Stimulated activated CD8-positive, alpha-beta memory T cell treated with anti-CD3 and anti-CD28 coated beads, Interleukin-12 subunit alpha, Interleukin-12 subunit beta, amount 100 ng/mL, for 4 hours (primary cell): ENCODE data around the gene PDGFA.

Experiments used
- DNase-seq: peaks from one replicate; pipeline ENCODE4 v3.0.0-alpha.2; 2020; ENCODE audit warnings: low read depth

The PDGFA gene

DNA sequence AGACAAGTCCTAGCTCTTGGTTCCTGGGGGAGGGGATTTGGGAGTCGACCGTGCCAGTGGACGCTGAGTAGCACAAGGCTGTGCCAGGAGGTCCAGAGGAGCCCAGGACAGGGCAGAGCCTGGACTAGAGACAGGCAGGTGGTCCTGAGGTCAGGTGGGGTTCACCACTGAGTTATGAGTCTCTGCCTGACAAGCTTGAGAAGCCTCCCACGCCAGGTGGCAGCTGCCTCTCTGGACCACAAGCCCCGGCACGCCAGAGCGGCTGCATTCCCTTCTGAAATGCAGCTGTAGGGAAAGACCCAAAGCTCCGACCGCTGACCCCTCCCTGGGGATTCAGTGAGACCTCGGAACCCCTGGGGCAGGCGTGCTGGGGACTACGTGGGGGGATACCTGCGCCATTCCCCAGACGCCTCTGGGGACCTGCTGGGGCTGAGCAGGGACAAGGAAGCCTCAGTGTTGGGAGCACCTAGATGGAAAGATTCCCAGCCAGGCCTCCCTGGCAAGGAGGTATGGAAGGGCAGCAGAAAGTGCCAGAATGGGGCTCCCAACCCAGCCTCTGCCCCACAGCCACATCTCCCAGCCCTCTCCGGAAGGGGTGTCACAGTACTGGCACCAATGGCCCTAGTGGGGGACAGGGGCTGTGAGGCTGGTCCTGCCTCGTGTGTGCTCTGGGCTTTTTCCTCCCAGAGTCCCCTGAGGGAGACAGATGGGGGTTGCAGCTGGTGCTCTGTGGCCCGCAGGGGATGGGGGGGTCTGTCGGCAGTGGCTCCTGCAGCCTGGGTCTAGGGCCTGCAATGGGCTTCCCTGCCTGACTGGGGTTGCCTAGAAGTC is 29.0 kb downstream of the PDGFA start:
- DNase-seq = no peak

DNA sequence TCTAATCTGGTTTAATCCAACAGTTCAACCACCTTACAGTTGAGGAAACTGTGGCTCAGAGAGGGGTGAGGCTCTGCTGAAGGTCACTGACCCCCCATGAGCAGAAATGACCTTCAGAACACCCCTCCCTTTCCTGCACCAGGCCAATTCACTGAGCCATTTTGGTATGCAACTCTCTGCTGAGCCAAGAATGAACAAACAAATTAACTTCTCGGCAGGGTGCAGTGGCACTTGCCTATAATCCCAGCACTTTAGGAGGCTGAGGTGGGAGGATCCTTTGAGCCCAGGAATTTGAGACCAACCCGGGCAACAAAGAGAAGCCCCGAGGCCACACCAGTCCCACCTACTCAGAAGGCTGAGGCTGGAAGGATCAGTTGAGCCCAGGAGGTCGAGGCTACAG is 29.8 kb downstream of the PDGFA start:
- DNase-seq = no peak

DNA sequence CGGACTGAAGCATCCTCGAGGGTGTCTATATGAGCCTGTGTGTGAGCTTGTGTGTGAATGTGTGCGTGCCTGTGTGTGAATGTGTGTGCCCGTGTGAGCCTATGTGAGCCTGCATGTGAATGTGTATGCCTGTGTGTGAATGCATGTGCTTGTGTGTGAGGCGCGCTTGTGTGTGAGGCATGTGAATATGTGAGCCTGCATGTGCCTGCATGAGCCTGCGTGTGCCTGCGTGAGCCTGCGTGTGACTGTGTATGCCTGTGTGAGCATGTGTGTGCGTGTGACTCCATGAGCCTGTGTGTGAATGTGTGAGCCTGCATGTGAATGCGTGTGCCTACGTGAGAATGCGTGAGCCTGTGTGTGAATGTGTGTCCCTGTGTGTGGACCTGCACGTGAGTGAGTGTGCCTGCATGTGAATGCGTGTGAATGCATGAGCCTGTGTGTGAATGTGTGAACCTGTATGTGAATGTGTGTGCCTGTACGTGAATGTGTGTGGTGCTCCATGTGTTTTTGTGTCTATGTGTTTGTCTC is 33.4 kb downstream of the PDGFA start:
- no peak for DNase-seq

DNA sequence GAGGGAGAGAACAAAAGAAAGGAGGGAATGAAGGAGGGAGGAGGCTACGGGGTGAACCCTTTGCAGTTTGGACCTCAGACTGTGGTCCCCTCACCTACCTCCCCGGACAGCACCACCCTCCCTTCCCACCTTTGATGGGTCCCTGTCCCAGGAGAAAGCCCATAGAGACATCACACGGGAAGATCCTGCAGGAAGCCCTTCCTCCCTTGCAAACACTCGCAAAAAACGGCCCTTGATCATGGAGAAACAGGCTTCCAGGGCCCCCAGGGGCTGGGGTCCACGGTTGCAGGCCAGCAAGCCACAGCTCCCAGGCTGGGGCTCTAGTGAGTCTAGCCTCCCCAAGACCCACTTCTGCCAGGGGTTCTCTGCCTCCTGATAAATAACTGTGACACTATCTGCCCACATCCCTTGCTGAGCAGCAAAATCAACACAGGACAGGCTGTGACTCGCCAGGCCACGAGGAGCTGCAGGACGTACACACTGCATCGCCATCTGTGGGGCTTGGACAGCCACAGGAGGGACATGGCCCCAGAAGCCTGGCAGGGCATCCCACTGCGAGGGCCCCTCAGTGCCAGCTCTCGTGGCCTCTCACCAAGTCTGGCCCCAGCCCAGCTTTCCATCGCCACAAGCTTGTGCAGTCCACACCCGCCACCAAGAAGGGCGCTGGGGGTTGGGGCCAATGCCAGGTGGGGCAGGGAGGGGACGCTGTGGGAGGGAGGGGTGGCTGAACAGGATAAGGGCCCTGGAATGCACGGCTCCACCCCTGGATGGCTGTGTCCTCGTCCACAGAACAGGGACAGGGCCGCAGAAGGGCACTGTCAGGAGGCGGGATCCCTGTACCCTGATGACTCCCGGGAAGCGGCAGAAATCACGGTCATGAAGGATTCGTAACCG is 34.2 kb downstream of the PDGFA start:
- no peak for DNase-seq

DNA sequence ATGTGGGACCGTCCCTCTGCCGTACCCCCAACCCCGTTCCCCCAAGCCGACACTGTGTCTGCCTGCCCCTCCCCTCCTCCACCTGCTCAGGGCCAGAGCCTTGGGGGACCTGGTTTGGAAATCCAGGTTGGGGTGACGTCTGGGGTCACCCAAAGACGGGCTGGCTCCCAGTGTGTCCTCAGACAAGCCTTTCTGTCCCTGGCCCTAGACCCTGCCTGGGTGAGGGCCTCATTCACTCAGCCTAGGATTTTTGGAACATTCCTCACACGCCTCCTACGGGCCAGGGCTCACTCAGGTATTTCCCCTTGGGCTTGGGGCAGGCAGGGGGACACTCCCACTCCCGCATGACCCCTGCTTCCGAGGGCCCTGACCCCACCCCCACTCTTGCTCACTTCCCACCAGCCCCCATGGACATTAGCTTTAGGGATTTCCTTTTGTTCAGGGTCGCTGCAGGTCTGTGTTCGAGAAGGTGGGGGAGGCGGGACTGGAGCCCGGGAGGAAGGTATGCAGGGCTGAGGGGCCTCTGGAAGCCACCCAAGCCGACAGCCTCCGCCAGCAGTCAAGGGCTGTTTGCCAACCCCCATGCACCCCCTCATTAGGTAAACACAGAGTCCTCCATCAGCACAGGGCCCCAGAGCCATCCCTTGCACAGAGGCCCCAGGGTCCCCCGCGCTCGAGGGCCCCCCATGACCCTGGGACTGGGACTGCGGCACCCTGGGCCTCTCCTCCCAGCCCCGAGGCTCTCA is 35.1 kb downstream of the PDGFA start:
- no peak for DNase-seq

DNA sequence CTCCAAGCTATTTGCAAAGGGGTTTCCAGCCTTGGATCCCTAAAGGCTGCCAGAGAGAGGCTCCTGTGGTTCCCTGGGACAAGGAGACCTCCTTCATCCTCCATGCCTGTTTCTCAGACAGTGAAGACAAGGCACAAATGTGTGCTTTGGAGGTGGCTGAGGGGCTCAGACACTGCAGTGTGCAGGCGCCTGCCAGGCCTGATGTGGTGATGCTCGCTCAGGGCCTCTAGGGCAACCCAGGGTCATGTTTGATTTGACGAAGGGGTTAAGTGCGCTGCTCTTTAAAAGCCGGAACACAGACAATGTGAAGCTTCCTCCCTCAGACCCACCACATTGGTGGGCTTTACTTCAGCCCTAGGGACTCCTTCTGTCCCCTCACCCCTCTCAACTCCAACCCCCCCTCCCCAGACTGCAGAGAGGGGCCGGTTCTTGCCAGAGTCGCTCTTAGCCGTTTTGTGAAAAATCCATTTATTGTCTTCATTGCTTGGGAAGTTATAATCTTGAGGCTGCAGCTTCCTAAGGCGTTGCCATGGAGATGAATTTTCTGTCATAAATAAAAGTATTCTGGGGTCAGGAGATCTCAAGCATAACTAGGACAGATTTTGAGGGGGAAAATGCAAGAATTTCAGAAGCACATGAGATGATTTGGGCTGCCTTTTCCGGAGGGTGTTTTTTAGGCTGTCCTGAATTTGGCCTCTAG is 35.8 kb downstream of the PDGFA start:
- no peak for DNase-seq

DNA sequence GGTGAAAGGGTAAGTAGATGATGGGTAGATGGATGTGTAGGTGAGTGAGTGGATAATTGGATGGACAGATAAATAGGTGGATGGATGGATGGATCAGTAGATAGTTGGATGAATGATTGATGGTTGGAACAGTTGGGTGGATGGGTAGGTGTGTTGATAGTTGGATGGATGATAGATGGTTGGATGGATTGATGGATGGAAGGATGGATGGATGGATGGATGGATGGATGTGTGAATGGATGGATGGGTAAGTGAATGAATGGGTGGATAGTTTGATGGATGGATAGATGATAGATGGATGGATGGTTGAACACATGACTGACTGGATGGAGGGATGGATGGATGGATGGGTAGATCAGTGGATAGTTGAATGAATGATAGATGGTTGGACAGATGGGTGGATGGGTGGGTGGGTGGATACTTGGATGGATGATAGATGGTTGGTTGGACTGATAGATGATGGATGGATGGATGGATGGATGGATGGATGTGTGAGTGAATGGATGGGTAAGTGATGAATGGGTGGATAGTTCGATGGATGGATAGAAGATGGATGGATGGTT is 37.0 kb downstream of the PDGFA start:
- no peak for DNase-seq

DNA sequence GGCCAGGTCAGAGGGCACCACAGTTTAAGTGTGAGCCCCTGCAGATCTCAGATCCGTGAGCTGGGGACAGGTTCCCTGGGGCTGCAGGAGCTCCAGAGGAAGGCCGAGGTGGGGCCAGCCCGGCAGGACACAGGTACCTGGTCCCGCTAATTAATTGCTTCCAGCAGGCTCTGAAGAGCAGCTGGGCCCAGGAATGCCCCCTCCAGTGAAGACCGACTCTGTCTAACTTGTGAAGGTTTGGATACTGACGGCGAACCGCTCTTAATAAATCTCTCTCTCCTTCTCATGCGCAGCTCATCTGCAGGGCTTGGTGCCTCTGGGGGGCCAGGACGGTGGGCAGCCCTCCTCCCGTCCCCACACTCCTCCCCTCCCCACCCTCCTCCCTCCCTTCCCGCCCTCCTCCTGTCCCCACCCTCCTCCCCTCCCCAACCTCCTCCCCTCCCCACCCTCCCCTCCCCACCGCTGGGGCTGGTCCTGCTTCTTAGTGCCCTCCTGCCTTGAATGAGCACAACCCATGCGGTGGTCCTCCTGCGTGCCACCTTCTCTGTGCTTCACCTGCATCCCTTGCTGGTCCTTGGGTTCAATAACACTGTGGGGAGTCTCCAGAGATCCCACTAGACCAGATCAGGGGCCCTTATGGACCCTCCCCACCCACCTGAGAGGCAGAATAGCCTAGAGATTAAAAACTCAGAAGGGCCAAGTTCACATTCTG is 38.3 kb downstream of the PDGFA start:
- no peak for DNase-seq

DNA sequence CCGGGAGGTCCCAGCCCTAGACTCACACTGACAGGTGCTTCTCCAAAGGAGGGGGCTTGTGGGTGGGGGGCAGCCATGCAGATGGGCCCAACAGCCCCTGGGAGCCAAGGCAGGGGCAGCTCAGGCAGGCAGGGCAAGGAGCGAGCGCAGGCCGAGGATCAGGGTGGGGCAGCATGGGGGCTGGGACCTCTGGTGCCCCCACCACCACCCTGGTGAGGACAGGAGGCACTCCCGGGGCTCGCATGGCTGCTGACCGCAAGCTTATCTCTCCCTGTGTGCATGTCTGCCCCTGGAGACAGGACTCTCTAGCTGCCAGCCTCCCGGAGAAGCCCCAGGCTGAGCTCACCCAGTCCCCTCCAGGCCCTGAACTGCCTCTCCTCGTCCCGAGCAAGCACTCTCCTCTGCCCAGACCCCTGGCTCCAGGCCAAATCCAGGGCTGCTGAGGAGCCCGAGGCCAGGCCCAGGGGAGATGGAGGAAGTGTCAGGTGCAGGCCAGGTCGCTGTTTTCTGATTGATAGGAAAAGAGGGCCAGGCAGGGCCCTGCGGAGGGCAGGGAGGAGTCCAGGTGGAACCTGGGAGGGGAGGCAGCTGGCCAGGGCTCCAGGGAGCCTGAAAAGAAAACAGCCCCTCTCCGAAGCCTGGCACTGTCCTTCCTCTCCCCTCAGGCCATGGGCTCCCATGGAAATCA is 39.0 kb downstream of the PDGFA start:
- no peak for DNase-seq

DNA sequence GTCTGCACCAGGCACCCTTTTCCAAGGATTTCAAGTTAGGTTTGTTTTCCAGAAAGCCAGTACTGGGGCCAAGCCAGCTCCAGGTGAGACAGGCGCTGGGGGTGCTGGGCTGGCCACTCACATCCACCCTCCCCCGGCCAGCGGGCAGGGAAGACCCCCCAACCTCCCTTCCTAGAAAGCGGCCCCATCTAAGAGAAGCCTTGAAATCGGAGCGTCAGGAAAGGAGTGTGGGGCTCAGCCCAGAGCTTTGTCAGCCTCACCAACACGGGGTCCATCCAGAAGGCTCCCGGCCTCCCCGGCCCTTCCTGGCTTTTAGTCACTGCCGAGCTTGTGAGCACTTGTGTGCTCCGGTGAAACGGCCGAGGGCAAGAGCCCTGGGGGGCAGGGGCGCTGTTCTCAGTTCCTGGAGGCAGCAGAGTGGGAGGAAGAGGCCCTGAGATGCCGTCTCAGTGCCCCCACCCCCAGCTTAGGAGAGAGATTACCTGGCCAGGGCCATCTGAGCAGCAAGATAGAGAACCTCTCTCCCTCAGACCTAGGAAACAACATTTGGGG is 39.6 kb downstream of the PDGFA start:
- DNase-seq = no peak

DNA sequence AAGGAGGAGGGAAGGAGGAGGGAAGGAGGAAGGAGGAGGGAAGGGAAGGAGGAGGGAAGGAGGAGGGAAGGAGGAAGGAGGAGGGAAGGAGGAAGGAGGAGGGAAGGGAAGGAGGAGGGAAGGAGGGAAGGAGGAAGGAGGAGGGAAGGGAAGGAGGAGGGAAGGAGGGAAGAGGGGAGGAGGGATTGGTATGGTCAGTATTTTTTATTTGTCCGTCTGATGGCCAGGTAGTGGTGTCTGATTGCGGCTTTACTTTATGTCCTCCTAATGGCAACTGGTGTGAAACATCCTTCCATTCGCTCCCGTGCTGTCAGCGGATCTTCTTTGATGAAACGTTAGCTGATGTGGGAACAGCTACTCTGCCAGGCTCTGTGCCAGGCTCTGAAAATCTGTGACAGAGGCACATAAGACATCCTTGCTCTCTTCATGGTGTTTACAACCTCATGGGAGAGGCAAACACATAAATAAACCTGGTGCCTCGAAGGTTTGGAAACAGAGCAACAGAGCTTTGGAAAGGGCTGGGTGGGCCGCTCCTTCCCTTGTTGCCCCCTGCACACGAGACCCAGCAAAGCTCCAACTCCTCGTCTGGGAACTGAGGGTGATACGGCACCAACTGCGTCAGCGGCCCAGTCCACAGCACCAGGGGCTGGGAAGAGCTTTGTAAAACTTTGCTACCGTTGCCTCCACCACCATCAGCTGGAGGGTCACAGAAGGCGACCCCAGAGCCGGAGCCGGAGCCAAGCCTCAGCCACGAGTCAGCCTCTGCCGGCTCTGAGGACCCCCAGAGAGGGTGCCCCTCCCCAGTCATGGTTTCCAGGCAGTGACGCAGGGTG is 40.3 kb downstream of the PDGFA start:
- no peak for DNase-seq

DNA sequence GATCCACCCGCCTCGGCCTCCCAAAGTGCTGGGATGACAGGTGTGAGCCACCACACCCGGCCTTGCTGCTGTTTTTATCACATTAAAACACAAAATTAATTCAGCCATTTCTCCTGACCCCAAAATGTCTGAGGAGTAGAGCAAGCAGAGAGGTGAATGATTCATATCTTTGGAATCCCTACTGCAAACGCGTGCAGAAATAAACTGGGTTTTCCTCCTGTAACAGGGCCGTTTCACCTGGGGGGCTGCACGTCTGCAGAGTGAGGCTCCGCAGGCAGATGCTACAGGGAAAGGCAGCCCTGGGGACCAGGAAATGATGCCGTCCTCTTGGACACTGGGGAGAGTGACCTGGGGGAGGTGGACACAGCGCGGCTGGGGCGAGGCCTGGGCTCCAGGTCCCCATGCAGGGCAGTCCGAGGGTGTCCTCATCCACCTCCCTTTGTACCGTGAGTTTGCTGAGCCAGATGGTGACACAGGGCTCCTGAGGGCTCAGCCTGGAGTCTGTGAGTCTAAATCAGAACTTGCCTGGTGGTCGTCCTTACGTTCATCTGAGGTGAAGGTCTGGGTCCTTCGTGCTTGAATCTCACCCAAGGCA is 41.9 kb downstream of the PDGFA start:
- no peak for DNase-seq

DNA sequence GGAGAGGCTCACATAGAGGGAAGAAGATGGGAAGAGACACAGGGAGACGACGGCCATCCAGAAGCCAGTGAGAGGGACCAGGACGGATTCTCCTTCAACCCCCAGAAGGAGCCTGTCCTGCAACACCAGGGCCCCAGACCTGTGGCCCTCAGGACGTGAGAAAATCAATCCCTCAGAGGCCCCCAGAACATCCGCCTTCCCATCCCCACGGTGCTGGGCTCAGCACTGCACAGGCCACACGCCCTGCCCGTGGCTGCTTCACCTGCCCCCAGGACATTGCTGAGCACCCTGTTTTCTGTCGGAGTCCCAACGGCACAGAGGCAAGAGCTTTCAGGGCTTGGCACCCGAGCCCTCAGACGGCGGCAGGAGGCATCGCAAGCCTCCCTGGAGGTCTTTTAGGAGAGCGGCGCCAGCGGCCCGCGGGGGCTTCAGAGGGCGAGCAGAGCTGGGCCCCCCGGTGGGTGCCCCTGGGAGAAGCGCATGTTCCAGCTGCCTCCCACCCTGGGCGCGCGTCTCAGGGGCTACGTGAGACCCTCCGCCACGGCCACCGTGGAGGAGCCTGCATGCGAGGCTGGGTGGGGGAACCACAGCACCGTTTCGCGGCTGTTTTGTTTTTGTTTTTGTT is 42.8 kb downstream of the PDGFA start:
- no peak for DNase-seq

DNA sequence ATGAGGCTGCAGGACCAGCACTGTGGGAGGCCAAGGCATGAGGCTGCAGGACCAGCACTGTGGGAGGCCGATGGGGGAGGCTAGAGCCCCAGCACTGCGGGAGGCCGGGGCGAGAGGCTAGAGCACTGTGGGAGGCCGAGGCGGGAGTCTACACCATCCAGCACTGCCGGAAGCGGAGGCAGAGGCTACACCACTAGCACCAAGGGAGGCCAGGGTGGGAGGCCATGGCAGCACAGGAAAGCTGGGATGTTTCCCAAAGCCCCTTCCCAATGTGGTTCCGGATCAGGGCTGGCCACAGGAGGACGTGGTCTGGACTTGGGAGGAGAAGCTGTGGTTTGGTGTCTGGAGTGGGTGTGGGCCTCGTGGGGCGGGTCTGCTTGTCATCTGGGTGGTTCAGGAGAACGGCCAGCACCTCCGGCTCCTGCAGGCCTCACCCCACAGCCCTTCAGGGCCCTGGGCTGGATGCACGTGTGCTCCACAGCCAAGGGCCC is 43.6 kb downstream of the PDGFA start:
- DNase-seq = no peak

DNA sequence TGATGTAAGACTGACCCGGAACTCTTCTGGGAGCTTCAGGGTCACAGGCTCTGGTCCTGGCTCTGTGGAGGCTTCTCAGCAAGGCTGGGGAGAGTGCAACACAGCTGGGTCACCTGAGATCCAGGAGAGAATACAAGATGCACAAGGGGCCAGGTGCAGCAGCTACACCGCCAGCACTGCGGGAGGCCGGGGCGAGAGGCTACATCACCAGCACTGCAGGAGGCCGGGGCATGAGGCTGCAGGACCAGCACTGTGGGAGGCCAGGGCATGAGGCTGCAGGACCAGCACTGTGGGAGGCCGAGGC is 44.3 kb downstream of the PDGFA start:
- DNase-seq = no peak

DNA sequence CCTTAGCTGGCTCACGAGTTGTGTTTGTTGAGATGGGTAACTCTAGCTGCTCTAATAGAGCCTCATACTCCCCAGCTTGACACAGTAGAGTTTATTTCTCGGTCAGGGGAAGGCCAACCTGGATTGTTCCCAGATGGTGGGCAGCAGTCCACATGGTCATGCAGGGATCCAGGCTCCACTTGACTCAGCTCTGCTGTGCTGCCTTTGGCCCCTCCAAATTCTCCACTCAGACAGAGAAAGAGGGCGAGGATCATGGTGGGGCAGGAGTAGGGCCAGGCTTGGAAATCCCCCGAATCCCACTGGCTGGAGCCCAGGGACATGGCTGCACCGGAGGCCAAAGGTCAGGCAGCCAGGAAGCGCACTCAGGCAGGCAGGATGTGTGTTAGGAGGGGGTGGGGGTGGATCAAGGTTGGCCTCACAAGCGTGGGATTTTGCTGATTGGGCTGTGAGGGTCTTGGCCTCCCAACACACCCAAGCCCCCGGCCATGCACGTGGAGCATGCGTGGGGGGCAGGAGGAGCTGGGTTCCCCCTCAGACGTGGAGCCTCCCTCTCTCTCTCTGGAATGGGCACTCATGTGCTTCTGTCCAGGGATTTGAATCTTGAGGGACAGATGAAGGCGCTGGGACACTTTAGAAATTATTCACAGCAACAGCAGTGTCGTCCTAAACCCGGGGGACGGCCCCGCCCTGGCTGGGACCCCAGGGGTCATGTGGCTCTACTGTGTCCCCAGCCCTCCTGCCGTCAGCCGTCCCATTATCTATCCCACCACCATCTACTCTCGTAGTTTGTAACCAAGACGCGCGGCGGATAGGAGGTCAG is 44.8 kb downstream of the PDGFA start:
- DNase-seq = no peak
